Ovary (tissue), 3 donors: ENCODE results near the gene SOCS7.

Experiments used
- CTCF ChIP-seq, 3 donors: fragments of 450-650 bp in 2 of 3; fragments of 200-600 bp in 1 of 3; IDR thresholded peaks; one replicate each; pipeline versions ENCODE4 v1.5.1 to v1.8.0; 2016 to 2022; ENCODE audit warnings: antibody characterized with exemption in 3 of 3, mild to moderate bottlenecking in 1 of 3
- EP300 ChIP-seq: sonication (generic); formaldehyde crosslinking; IDR thresholded peaks from one replicate; pipeline ENCODE4 v1.6.1; 2017; ENCODE audit warnings: antibody characterized with exemption
- POLR2A ChIP-seq: fragments of 450-650 bp; IDR thresholded peaks from one replicate; pipeline ENCODE4 v1.6.1; 2017; ENCODE audit warnings: antibody characterized with exemption, mild to moderate bottlenecking, moderate library complexity
- donor health status: DM: no; HTN: no; CAD: no.

- TF ChIP-seq POLR2A (no peak), CTCF (IDR thresholded peaks at IDR 0.05) (no peak), EP300 (no peak)
Measured at GRCh38 chr17:38350035-38350434, 1.6 kb upstream of the SOCS7 start.
